IMR-90 (cell line): ENCODE results near the gene SPTSSA.

Source experiments
- BHLHE40 ChIP-seq: fragments of 150-350 bp; IDR thresholded peaks from 2 replicates; pipeline ENCODE4 v1.6.1; 2016; ENCODE audit warnings: mild to moderate bottlenecking, low read depth, low read length
- CEBPB ChIP-seq: IDR thresholded peaks from 2 replicates; pipeline ENCODE4 v1.6.1; 2012; ENCODE audit warnings: low read depth, low read length, improper control_type of control experiment
- CTCF ChIP-seq: conservative IDR thresholded peaks from 2 replicates; pipeline ENCODE4 v1.5.1; 2012; ENCODE audit warnings: mild to moderate bottlenecking, low read depth, low read length, improper control_type of control experiment
- MAFK ChIP-seq: IDR thresholded peaks from 2 replicates; pipeline ENCODE4 v1.6.1; 2012; ENCODE audit warnings: low read depth, low read length, improper control_type of control experiment
- POLR2A ChIP-seq: IDR thresholded peaks from 2 replicates; pipeline ENCODE4 v1.6.1; 2012; ENCODE audit warnings: mild to moderate bottlenecking, low read depth, low read length

GRCh38 chr14:34484726-34485125 lies 22.7 kb upstream of the SPTSSA start:
- TF ChIP-seq CTCF (no peak), POLR2A (no peak), BHLHE40 (no peak), CEBPB (no peak), MAFK (no peak)
